Sigmoid colon (tissue), 7 donors: ENCODE data around the gene TACR1. TPM values are rescaled to one million over a fixed set of nuclear protein-coding genes. Genes with fewer than 3 reads are reported as not detected.
A peak's percentile ranks its signal among the peaks of the same experiment; 100 is the strongest.

ENCODE experiments used
- DNase-seq: peaks from one replicate; pipeline ENCODE4 v3.0.0-alpha.2; 2019
- H3K27ac ChIP-seq, 4 donors: fragments of 200-600 bp; sonication (generic); one replicate each; pipeline ENCODE4 v1.5.1; 2016 to 2019; ENCODE audit warnings: mild to moderate bottlenecking in 1 of 4
- H3K27me3 ChIP-seq, 3 donors: fragments of 200-600 bp; sonication (generic); one replicate each; pipeline ENCODE4 v1.5.1; 2019; ENCODE audit warnings: mild to moderate bottlenecking in 1 of 3
- H3K36me3 ChIP-seq, 4 donors: fragments of 200-600 bp; sonication (generic); one replicate each; pipeline ENCODE4 v1.5.1; 2016 to 2019
- H3K4me1 ChIP-seq, 4 donors: fragments of 200-600 bp; sonication (generic); one replicate each; pipeline ENCODE4 v1.5.1; 2017 to 2019
- H3K4me3 ChIP-seq, 4 donors: fragments of 200-600 bp; sonication (generic); one replicate each; pipeline ENCODE4 v1.5.1; 2017 to 2019; ENCODE audit warnings: mild to moderate bottlenecking in 2 of 4, moderate library complexity in 1 of 4
- H3K9me3 ChIP-seq, 4 donors: fragments of 200-600 bp in 3 of 4; sonication (generic) in 3 of 4; one replicate each; pipeline versions ENCODE4 v1.5.1 to v1.6.1; 2013 to 2019
- CTCF ChIP-seq, 4 experiments: fragments of 450-650 bp in 3 of 4; fragments of 200-600 bp in 1 of 4; IDR thresholded peaks; one replicate each; pipeline ENCODE4 v1.5.1; 2016 to 2019; ENCODE audit warnings: antibody characterized with exemption in 4 of 4, mild to moderate bottlenecking in 3 of 4, moderate library complexity in 2 of 4
- EP300 ChIP-seq, 4 donors: sonication (generic); formaldehyde crosslinking; IDR thresholded peaks; one replicate each; pipeline ENCODE4 v1.6.1; 2017; ENCODE audit warnings: antibody characterized with exemption in 4 of 4
- POLR2A ChIP-seq, 2 donors: fragments of 450-650 bp; IDR thresholded peaks; one replicate each; pipeline ENCODE4 v1.6.1; 2016; ENCODE audit warnings: antibody characterized with exemption in 2 of 2, mild to moderate bottlenecking in 2 of 2, moderate library complexity in 2 of 2
- POLR2AphosphoS5 ChIP-seq, 4 donors: sonication (generic); formaldehyde crosslinking; IDR thresholded peaks; one replicate each; pipeline ENCODE4 v1.6.1; 2017; ENCODE audit warnings: antibody characterized with exemption in 4 of 4
- WGBS, 2 donors: extraction: QIAGEN DNeasy Blood & Tissue Kit; methylation state at CpG; one replicate each; pipeline ENCODE4 v1.1.7; 2013; 5-methylcytosine and 5-hydroxymethylcytosine counted together
- intact Hi-C: fragments of 100-400 bp; cut with DNase I; formaldehyde crosslinking; loops from one replicate; pipeline ENCODE4 v1.15.1; 2023
- polyA plus RNA-seq, 3 donors: library from polyadenylated mRNA; stranded (reverse); fragments of 200-250 nt; gene quantifications; one replicate each; pipeline ENCODE4 v1.2.3, GENCODE V29; 2013
- total RNA-seq, 4 donors: library from RNA; depleted of rRNA; stranded (reverse); fragments of >200 nt; gene quantifications; one replicate each; pipeline ENCODE4 v1.1.0, GENCODE V29; 2016
- donor health status: healthy with polysubstance abuse.
- donor health status: Bipolar disorder and iron deficiency.
- donor health status: healthy.

Gene TACR1
- total and polyA plus RNA-seq, 7 donors: 0.22 to 2.5 (median 0.99) TPM; not detected in 2

- 85 to 89% methylated on average over 6 of the region's 6 CpGs for WGBS, 2 donors
These were observed 75.4 kb downstream of the TACR1 start for GRCh38 chr2:75123876-75124275.

GRCh38 chr2:75113231-75113869 lies 86.0 kb downstream of the TACR1 start:
- peak overlapping the region in 3 of 4 donors; percentile 42 to 63 (median 46) for H3K27ac ChIP-seq
- intact Hi-C loops: no loop called here
- 70 to 81% methylated on average over 4 of the region's 4 CpGs for WGBS, 2 donors
- peak; percentile 83 for DNase-seq
- no peaks in the 10 kb centered on the region for H3K36me3 ChIP-seq
- H3K4me3 ChIP-seq: no peak overlapping the region
- H3K9me3 ChIP-seq: no peaks in the 10 kb centered on the region
- H3K27me3 ChIP-seq: no peaks in the 10 kb centered on the region
- H3K4me1 ChIP-seq: peaks cover 0 to 20% (median 11%) of the 10 kb centered on the region in 4 donors
- no peak for TF ChIP-seq POLR2A (IDR thresholded peaks at IDR 0.05)
- peak in 3 of 4 donors; percentile 26 to 81 (median 71) for TF ChIP-seq EP300 (IDR thresholded peaks at IDR 0.05)
- TF ChIP-seq CTCF (IDR thresholded peaks at IDR 0.05): no peak
- peak; percentile 78 to 97 (median 88) for TF ChIP-seq POLR2AphosphoS5 (IDR thresholded peaks at IDR 0.05)

More at GRCh38 chr2:75123876-75124275, 75.4 kb downstream of the TACR1 start:
- no peak overlapping the region for H3K4me3 ChIP-seq
- no peak for TF ChIP-seq POLR2A (IDR thresholded peaks at IDR 0.05)
- no peaks in the 10 kb centered on the region for H3K9me3 ChIP-seq
- no peak overlapping the region for H3K27ac ChIP-seq
- no peaks in the 10 kb centered on the region for H3K27me3 ChIP-seq
- intact Hi-C loops: no loop called here
- no peaks in the 10 kb centered on the region for H3K4me1 ChIP-seq
- H3K36me3 ChIP-seq: no peaks in the 10 kb centered on the region
- no peak for DNase-seq

- 74 to 78% methylated on average over 9 of the region's 9 CpGs for WGBS, 2 donors
These were observed 90.3 kb downstream of the TACR1 start for GRCh38 chr2:75108937-75109482.

GRCh38 chr2:75102011-75102410 lies 97.3 kb downstream of the TACR1 start:
- Histone ChIP-seq H3K9me3 (peaks cover 0 to 4% (median 1%) of the 10 kb centered on the region in 4 donors), H3K4me3 (no peak overlapping the region), H3K27me3 (no peaks in the 10 kb centered on the region), H3K27ac (no peak overlapping the region), H3K4me1 (peaks cover 0 to 10% (median 3%) of the 10 kb centered on the region in 4 donors), H3K36me3 (no peaks in the 10 kb centered on the region)
- no peak for DNase-seq
- WGBS, 2 donors: 94 to 95% methylated on average over 4 of the region's 4 CpGs
- TF ChIP-seq POLR2AphosphoS5 (IDR thresholded peaks at IDR 0.05) (no peak), CTCF (IDR thresholded peaks at IDR 0.05) (no peak), POLR2A (IDR thresholded peaks at IDR 0.05) (no peak), EP300 (IDR thresholded peaks at IDR 0.05) (no peak)
- intact Hi-C loops: no loop called here

More at GRCh38 chr2:75108937-75109482, 90.3 kb downstream of the TACR1 start:
- H3K27me3 ChIP-seq: no peaks in the 10 kb centered on the region
- DNase-seq: no peak
- peaks cover 0 to 3% (median 0%) of the 10 kb centered on the region in 4 donors for H3K9me3 ChIP-seq
- no peak for TF ChIP-seq POLR2A (IDR thresholded peaks at IDR 0.05)
- TF ChIP-seq CTCF (IDR thresholded peaks at IDR 0.05): no peak
- TF ChIP-seq POLR2AphosphoS5 (IDR thresholded peaks at IDR 0.05): no peak
- no peak for TF ChIP-seq EP300 (IDR thresholded peaks at IDR 0.05)
- H3K27ac ChIP-seq: no peak overlapping the region
- peaks cover 0 to 17% (median 11%) of the 10 kb centered on the region in 4 donors for H3K4me1 ChIP-seq
- no peaks in the 10 kb centered on the region for H3K36me3 ChIP-seq
- intact Hi-C loops: no loop called here
- H3K4me3 ChIP-seq: no peak overlapping the region

GRCh38 chr2:75100801-75101151 lies 98.5 kb downstream of the TACR1 start:
- H3K27me3 ChIP-seq: no peaks in the 10 kb centered on the region
- no peak overlapping the region for H3K27ac ChIP-seq
- no peak overlapping the region for H3K4me3 ChIP-seq
- intact Hi-C loops: no loop called here
- 65 to 69% methylated on average over 1 of the region's 1 CpG for WGBS, 2 donors
- H3K9me3 ChIP-seq: peaks cover 0 to 4% (median 1%) of the 10 kb centered on the region in 4 donors
- DNase-seq: no peak
- no peaks in the 10 kb centered on the region for H3K36me3 ChIP-seq
- TF ChIP-seq POLR2A (IDR thresholded peaks at IDR 0.05): no peak
- no peak for TF ChIP-seq EP300 (IDR thresholded peaks at IDR 0.05)
- TF ChIP-seq CTCF (IDR thresholded peaks at IDR 0.05): no peak
- no peak for TF ChIP-seq POLR2AphosphoS5 (IDR thresholded peaks at IDR 0.05)
- H3K4me1 ChIP-seq: peaks cover 0 to 10% (median 3%) of the 10 kb centered on the region in 4 donors
